Measurements from ENCODE around the gene SLC25A15.
"Not testable (repeated sequence)": the region's sequence is repeated elsewhere in the genome, so short reads cannot be mapped to it uniquely, and the experiment has no call there.

Gene SLC25A15

DNA sequence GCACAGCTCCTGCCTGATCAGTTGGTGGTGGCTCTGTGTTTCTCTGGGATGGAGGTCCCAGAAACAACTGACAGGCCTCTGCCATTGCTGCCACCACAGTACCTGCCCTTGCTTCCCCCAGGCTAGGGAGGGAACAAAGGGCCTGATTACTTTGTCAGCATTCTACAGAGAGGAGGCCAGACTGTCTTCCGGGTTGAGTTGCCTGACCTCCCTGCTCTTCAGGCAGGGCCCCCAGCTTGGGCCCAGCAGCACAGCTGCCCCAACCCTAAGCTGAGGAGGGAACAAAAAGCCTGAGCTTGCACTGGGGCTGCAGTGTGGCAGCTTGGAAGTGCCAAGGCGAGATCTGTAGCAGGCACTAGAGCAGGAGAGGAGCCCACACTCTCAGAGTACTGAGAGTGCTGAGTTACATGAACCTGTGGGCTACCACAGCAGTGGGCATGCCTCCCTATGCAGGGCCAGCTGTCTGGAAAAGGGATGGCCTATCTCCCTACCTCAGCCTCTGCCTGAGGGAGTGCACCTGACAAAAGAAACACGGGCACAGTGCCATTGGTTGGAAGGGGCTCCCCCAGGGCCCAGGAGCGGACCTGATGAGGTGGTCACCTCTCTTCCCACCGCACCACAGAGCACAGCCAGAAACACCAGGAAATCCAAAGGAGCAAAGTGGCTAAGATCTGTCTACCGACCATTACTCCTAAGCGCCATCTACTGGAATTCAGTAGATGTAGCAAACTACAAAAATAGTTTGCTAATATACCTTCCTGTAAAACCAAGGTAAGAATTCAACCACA, 24.4 kb downstream of the SLC25A15 start:
- H3K27ac ChIP-seq (ENCODE audit: low read length), result no peak overlapping the region
- no peaks in the 10 kb centered on the region for H3K27me3 ChIP-seq (ENCODE audit: control insufficient read depth in 1 of 2, insufficient read depth in 2 of 2, low read length in 2 of 2)
- H3K36me3 ChIP-seq (ENCODE audit: control insufficient read depth in 2 of 2, insufficient read depth in 2 of 2, low read length in 2 of 2), result peaks cover 8 to 17% of the 10 kb centered on the region in 2 donors
- no peaks in the 10 kb centered on the region for H3K4me1 ChIP-seq (ENCODE audit: control insufficient read depth, insufficient read depth, low read length)
- H3K4me3 ChIP-seq (ENCODE audit: low read length in 2 of 2), result no peak overlapping the region
- H3K9me3 ChIP-seq (ENCODE audit: control insufficient read depth in 2 of 2, low read length in 2 of 2), result peaks cover 0 to 3% of the 10 kb centered on the region in 2 donors
- no peak overlapping the region for H3K9ac ChIP-seq (ENCODE audit: low read length in 2 of 2)

- H3K27me3 ChIP-seq (ENCODE audit: control insufficient read depth in 1 of 2, insufficient read depth in 2 of 2, low read length in 2 of 2), result no peaks in the 10 kb centered on the region
- no peak overlapping the region for H3K4me3 ChIP-seq (ENCODE audit: low read length in 2 of 2)
- H3K9ac ChIP-seq (ENCODE audit: low read length in 2 of 2), result no peak overlapping the region
- H3K27ac ChIP-seq (ENCODE audit: low read length), result no peak overlapping the region
- H3K9me3 ChIP-seq (ENCODE audit: control insufficient read depth in 2 of 2, low read length in 2 of 2), result peaks cover 0 to 3% of the 10 kb centered on the region in 2 donors
- H3K4me1 ChIP-seq (ENCODE audit: control insufficient read depth, insufficient read depth, low read length), result no peaks in the 10 kb centered on the region
- H3K36me3 ChIP-seq (ENCODE audit: control insufficient read depth in 2 of 2, insufficient read depth in 2 of 2, low read length in 2 of 2), result peaks cover 8 to 11% of the 10 kb centered on the region in 2 donors
These were observed 25.4 kb downstream of the SLC25A15 start for GRCh38 chr13:40814803-40815202.

DNA sequence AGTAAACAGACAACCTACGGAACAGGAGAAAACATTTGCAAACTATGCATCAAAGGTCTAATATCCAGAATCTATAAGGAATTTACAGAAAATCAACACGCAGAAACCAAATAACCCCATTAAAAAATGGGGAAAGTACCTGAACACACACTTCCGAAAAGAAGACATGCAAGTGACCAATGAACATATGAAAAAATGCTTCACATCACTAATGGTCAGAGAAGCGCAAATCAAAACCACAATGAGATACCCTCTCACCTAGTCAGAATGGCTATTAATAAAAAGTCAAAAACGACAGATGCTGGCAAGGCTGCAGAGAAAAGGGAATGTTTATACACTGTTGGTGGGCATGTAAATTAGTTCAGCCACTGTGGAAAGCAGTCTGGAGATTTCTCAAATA, 29.5 kb downstream of the SLC25A15 start:
- Histone ChIP-seq H3K4me3 (ENCODE audit: low read length in 2 of 2) (no peak overlapping the region), H3K27me3 (ENCODE audit: control insufficient read depth in 1 of 2, insufficient read depth in 2 of 2, low read length in 2 of 2) (no peaks in the 10 kb centered on the region), H3K9ac (ENCODE audit: low read length in 2 of 2) (no peak overlapping the region), H3K27ac (ENCODE audit: low read length) (no peak overlapping the region), H3K36me3 (ENCODE audit: control insufficient read depth in 2 of 2, insufficient read depth in 2 of 2, low read length in 2 of 2) (peaks cover 2 to 5% of the 10 kb centered on the region in 2 donors), H3K4me1 (ENCODE audit: control insufficient read depth, insufficient read depth, low read length) (no peaks in the 10 kb centered on the region), H3K9me3 (ENCODE audit: control insufficient read depth in 2 of 2, low read length in 2 of 2) (peaks cover 0 to 3% of the 10 kb centered on the region in 2 donors)

- H3K27ac ChIP-seq (ENCODE audit: low read length), result no peak overlapping the region
- H3K27me3 ChIP-seq (ENCODE audit: control insufficient read depth in 1 of 2, insufficient read depth in 2 of 2, low read length in 2 of 2), result no peaks in the 10 kb centered on the region
- H3K36me3 ChIP-seq (ENCODE audit: control insufficient read depth in 2 of 2, insufficient read depth in 2 of 2, low read length in 2 of 2), result no peaks in the 10 kb centered on the region
- no peak overlapping the region for H3K4me3 ChIP-seq (ENCODE audit: low read length in 2 of 2)
- H3K4me1 ChIP-seq (ENCODE audit: control insufficient read depth, insufficient read depth, low read length), result no peaks in the 10 kb centered on the region
- H3K9me3 ChIP-seq (ENCODE audit: control insufficient read depth in 2 of 2, low read length in 2 of 2), result peaks cover 0 to 3% of the 10 kb centered on the region in 2 donors
- no peak overlapping the region for H3K9ac ChIP-seq (ENCODE audit: low read length in 2 of 2)
These were observed 30.4 kb downstream of the SLC25A15 start for GRCh38 chr13:40819797-40820315.

GRCh38 chr13:40839725-40840124, 50.3 kb downstream of the SLC25A15 start:
- not testable (repeated sequence) for H3K9ac ChIP-seq (ENCODE audit: low read length in 2 of 2); H3K27me3 ChIP-seq (ENCODE audit: control insufficient read depth in 1 of 2, insufficient read depth in 2 of 2, low read length in 2 of 2); H3K36me3 ChIP-seq (ENCODE audit: control insufficient read depth in 2 of 2, insufficient read depth in 2 of 2, low read length in 2 of 2); H3K27ac ChIP-seq (ENCODE audit: low read length); H3K4me1 ChIP-seq (ENCODE audit: control insufficient read depth, insufficient read depth, low read length); H3K9me3 ChIP-seq (ENCODE audit: control insufficient read depth in 2 of 2, low read length in 2 of 2); H3K4me3 ChIP-seq (ENCODE audit: low read length in 2 of 2)

- not testable (repeated sequence) for H3K27ac ChIP-seq (ENCODE audit: low read length); H3K4me1 ChIP-seq (ENCODE audit: control insufficient read depth, insufficient read depth, low read length); H3K36me3 ChIP-seq (ENCODE audit: control insufficient read depth in 2 of 2, insufficient read depth in 2 of 2, low read length in 2 of 2); H3K4me3 ChIP-seq (ENCODE audit: low read length in 2 of 2); H3K9ac ChIP-seq (ENCODE audit: low read length in 2 of 2); H3K27me3 ChIP-seq (ENCODE audit: control insufficient read depth in 1 of 2, insufficient read depth in 2 of 2, low read length in 2 of 2); H3K9me3 ChIP-seq (ENCODE audit: control insufficient read depth in 2 of 2, low read length in 2 of 2)
These were observed 51.5 kb downstream of the SLC25A15 start for GRCh38 chr13:40840955-40841354.

Measured in stomach smooth muscle (tissue), 2 donors.